ENCODE measurements around the gene MOB3A. TPM values are rescaled to one million over a fixed set of nuclear protein-coding genes. Genes with fewer than 3 reads are reported as not detected.
"Not testable (repeated sequence)": the region's sequence is repeated elsewhere in the genome, so short reads cannot be mapped to it uniquely, and the experiment has no call there.

MOB3A gene
- total RNA-seq, 1 donor from 2014 or later, result 69.2 TPM

DNA sequence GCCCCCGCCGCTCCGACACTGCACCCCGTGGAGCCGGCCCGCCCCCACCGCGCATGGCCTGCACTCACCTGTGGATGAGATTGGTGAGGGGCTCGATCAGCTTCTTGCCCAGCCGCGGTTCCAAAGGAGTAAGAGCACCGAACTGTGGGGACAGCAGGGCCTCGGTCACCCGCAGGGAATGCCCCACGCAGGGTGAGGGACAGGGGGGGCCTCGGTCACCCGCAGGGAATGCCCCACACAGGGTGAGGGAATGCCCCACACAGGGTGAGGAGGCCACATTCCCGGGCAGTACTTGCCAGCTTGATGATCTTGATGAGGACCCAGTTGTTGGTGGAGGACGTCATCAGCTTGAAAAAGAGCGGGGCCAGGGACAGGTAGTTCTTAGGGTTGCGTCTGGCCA is 32.9 kb upstream of the MOB3A start:
- no peak overlapping the region for H3K4me3 ChIP-seq
- H3K4me1 ChIP-seq, result no peaks in the 10 kb centered on the region
- peaks cover 90% of the 10 kb centered on the region for H3K36me3 ChIP-seq
- DNase-seq, result no peak
- no peak overlapping the region for H3K27ac ChIP-seq
- intact Hi-C loops (cut with DNase I), result no loop called here
- H3K27me3 ChIP-seq (ENCODE audit: low read depth), result no peaks in the 10 kb centered on the region
- TF ChIP-seq, protein P1, sequence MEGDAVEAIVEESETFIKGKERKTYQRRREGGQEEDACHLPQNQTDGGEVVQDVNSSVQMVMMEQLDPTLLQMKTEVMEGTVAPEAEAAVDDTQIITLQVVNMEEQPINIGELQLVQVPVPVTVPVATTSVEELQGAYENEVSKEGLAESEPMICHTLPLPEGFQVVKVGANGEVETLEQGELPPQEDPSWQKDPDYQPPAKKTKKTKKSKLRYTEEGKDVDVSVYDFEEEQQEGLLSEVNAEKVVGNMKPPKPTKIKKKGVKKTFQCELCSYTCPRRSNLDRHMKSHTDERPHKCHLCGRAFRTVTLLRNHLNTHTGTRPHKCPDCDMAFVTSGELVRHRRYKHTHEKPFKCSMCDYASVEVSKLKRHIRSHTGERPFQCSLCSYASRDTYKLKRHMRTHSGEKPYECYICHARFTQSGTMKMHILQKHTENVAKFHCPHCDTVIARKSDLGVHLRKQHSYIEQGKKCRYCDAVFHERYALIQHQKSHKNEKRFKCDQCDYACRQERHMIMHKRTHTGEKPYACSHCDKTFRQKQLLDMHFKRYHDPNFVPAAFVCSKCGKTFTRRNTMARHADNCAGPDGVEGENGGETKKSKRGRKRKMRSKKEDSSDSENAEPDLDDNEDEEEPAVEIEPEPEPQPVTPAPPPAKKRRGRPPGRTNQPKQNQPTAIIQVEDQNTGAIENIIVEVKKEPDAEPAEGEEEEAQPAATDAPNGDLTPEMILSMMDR (IDR thresholded peaks at IDR 0.05), result no peak
- ATAC-seq, result no peak
- H3K9me3 ChIP-seq, result no peaks in the 10 kb centered on the region

DNA sequence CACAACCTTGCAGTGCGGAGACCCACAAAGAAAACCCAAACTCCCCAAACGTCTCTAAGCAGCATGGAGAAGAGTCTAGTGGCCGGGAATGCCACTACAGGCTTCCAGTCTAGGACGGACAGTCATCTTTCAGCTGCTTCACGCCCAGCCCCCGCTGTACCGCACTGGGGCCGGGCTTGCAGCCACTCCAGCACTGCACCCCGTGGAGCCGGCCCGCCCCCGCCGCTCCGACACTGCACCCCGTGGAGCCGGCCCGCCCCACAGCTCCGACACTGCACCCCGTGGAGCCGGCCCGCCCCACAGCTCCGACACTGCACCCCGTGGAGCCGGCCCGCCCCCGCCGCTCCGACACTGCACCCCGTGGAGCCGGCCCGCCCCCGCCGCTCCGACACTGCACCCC is 32.1 kb upstream of the MOB3A start:
- DNase-seq; H3K4me1 ChIP-seq; H3K4me3 ChIP-seq; H3K9me3 ChIP-seq; H3K27ac ChIP-seq; ATAC-seq; intact Hi-C loops (cut with DNase I); H3K27me3 ChIP-seq (ENCODE audit: low read depth): not testable (repeated sequence)
- peaks cover 90% of the 10 kb centered on the region for H3K36me3 ChIP-seq

DNA sequence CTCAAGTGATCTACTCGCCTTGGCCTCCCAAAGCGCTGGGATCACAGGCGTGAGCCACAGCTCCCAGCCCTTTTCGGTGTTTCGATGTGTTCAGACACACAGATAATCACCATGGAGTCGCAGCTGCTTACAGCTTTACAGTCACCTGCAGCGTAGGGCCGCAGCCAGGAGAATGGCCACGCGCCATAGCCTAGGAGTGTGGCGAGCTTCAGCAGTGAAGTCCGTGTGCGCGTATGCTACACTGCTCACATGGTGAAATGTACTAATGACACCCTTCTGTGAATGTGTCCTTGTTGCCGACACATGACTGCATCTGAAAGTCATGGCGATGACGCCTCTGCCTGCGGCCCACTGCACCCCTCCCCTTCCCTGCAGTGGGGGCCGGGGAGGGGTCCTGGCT is 31.6 kb upstream of the MOB3A start:
- no peaks in the 10 kb centered on the region for H3K9me3 ChIP-seq
- H3K4me3 ChIP-seq, result no peak overlapping the region
- H3K27ac ChIP-seq, result no peak overlapping the region
- TF ChIP-seq, protein P1 (IDR thresholded peaks at IDR 0.05), result no peak
- H3K27me3 ChIP-seq (ENCODE audit: low read depth), result no peaks in the 10 kb centered on the region
- no peaks in the 10 kb centered on the region for H3K4me1 ChIP-seq
- DNase-seq, result no peak
- H3K36me3 ChIP-seq, result peaks cover 90% of the 10 kb centered on the region
- intact Hi-C loops (cut with DNase I), result no loop called here
- no peak for ATAC-seq

GRCh38 chr19:2126879-2127518 is 30.9 kb upstream of the MOB3A start:
- TF ChIP-seq, protein P1 (IDR thresholded peaks at IDR 0.05), result no peak
- H3K27ac ChIP-seq, result no peak overlapping the region

GRCh38 chr19:2123682-2124387 is 27.7 kb upstream of the MOB3A start:
- intact Hi-C loops (cut with DNase I), result no loop called here
- H3K4me1 ChIP-seq, result no peaks in the 10 kb centered on the region
- H3K36me3 ChIP-seq, result peaks cover 95% of the 10 kb centered on the region

More at GRCh38 chr19:2126879-2127518, 30.9 kb upstream of the MOB3A start:
- ATAC-seq (no peak), DNase-seq (no peak)
- peaks cover 90% of the 10 kb centered on the region for H3K36me3 ChIP-seq
- H3K4me1 ChIP-seq, result no peaks in the 10 kb centered on the region
- intact Hi-C loops (cut with DNase I), result no loop called here
- no peak overlapping the region for H3K4me3 ChIP-seq
- no peaks in the 10 kb centered on the region for H3K9me3 ChIP-seq
- no peaks in the 10 kb centered on the region for H3K27me3 ChIP-seq (ENCODE audit: low read depth)

More at GRCh38 chr19:2123682-2124387, 27.7 kb upstream of the MOB3A start:
- TF ChIP-seq, protein P1 (IDR thresholded peaks at IDR 0.05), result no peak
- Histone ChIP-seq H3K27me3 (ENCODE audit: low read depth) (no peaks in the 10 kb centered on the region), H3K9me3 (no peaks in the 10 kb centered on the region), H3K4me3 (no peak overlapping the region), H3K27ac (no peak overlapping the region)
- DNase-seq (no peak), ATAC-seq (no peak)
